22Rv1 (cell line): ENCODE measurements around the gene C2CD2.

Source experiments
- H3K27ac ChIP-seq: fragments of 450-650 bp; 2 replicates; pipeline ENCODE4 v1.5.1; 2017
- CTCF ChIP-seq: fragments of 450-650 bp; IDR thresholded peaks from 2 replicates; pipeline ENCODE4 v1.5.1; 2017; ENCODE audit warnings: mild to moderate bottlenecking
- ZFX ChIP-seq: fragments of 450-650 bp; IDR thresholded peaks from 2 replicates; pipeline ENCODE4 v1.6.1; 2017; ENCODE audit warnings: antibody characterized with exemption, borderline replicate concordance

Gene C2CD2

GRCh38 chr21:41980561-41980960 lies 26.7 kb upstream of the C2CD2 start:
- TF ChIP-seq CTCF: no peak
- TF ChIP-seq ZFX: no peak
- no peak overlapping the region for H3K27ac ChIP-seq

GRCh38 chr21:41979751-41980369 lies 26.0 kb upstream of the C2CD2 start:
- TF ChIP-seq CTCF (no peak), ZFX (no peak)
- no peak overlapping the region for H3K27ac ChIP-seq

DNA sequence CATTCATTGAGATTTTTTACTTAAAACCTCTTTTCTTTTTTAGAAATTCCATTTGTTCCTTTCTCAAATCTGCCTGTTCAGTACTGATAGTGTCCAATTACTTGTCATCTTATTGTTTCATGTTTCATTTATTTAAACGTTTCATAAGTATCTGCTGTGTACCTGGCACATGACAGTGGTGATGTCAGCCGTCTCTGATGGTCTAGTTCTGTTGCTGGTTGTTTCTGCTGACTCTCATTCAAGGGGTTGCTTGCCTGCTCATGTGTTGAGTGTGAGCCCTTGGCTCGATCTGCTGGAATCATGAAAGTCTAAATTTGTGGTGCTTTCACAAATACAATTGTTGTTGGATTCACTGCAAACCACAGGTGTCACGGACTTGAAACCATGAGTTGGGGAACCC lies 25.5 kb upstream of the C2CD2 start:
- no peak overlapping the region for H3K27ac ChIP-seq
- TF ChIP-seq ZFX (no peak), CTCF (no peak)

GRCh38 chr21:41977034-41977950 lies 23.5 kb upstream of the C2CD2 start:
- TF ChIP-seq CTCF (no peak), ZFX (no peak)
- H3K27ac ChIP-seq: no peak overlapping the region

GRCh38 chr21:41976611-41977010 lies 22.8 kb upstream of the C2CD2 start:
- no peak overlapping the region for H3K27ac ChIP-seq
- no peak for TF ChIP-seq CTCF

- H3K27ac ChIP-seq: no peak overlapping the region
- no peak for TF ChIP-seq ZFX
- no peak for TF ChIP-seq CTCF
These were observed 21.8 kb upstream of the C2CD2 start for GRCh38 chr21:41975391-41976272.
